IMR-90 (cell line): Measurements from ENCODE around the gene SRSF2.

Experiments
- BHLHE40 ChIP-seq: fragments of 150-350 bp; IDR thresholded peaks from 2 replicates; pipeline ENCODE4 v1.6.1; 2016; ENCODE audit warnings: mild to moderate bottlenecking, low read depth, low read length
- CEBPB ChIP-seq: IDR thresholded peaks from 2 replicates; pipeline ENCODE4 v1.6.1; 2012; ENCODE audit warnings: low read depth, low read length, improper control_type of control experiment
- CHD1 ChIP-seq: IDR thresholded peaks from 2 replicates; pipeline ENCODE4 v1.6.1; 2012; ENCODE audit warnings: low read depth, low read length, improper control_type of control experiment
- POLR2A ChIP-seq: IDR thresholded peaks from 2 replicates; pipeline ENCODE4 v1.6.1; 2012; ENCODE audit warnings: mild to moderate bottlenecking, low read depth, low read length
- RAD21 ChIP-seq: IDR thresholded peaks from 2 replicates; pipeline ENCODE4 v1.6.1; 2012; ENCODE audit warnings: low read length, improper control_type of control experiment
- RCOR1 ChIP-seq: IDR thresholded peaks from 2 replicates; pipeline ENCODE4 v1.6.1; 2012; ENCODE audit warnings: mild to moderate bottlenecking, low read length, improper control_type of control experiment; ENCODE audit not compliant: insufficient replicate concordance
- SMC3 ChIP-seq: fragments of 150-350 bp; IDR thresholded peaks from 2 replicates; pipeline ENCODE4 v1.6.1; 2016; ENCODE audit warnings: low read depth, mild to moderate bottlenecking, antibody characterized with exemption, low read length, moderate library complexity
- TF ChIP-seq, protein P1 (sequence below): conservative IDR thresholded peaks from 2 replicates; pipeline ENCODE4 v1.5.1; 2012; ENCODE audit warnings: mild to moderate bottlenecking, low read depth, low read length, improper control_type of control experiment

DNA sequence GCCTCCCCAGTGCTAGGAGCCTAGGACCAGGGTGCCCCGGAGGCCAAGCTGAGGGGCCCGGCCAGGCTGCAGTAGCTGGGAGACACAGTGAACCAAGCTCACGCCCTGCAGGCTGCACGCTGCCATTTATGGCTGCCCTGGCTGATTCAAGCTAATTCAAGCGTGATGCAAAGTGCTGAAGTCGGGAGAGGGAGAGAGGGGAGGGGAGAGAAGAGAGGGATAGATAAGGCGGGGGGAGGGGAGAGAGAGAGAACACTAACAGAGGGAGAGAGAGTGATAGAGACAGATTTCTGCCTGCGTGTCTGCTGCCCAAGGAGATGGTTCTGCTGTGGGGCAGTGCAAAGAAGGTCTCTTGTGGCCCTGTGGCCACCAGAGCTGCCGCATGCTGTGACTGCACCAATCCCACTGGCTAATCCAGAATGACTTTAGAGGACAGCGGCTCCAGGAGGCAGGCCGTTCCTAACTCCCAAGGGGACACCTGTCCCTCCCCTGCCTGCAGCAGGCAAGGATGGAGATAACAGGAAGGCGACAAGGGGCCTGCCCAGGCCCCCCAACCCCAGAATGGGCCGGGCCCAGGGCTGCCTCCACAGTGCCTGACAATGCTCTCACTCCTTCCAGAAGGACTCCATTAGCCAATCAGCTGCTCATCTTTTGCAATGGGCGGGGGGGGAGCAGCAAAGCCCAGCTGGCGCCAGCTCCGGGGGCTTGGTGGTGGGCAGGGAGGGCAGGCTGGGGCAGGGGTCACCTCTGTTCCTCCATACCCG lies 39.2 kb downstream of the SRSF2 start:
- TF ChIP-seq, protein P1, sequence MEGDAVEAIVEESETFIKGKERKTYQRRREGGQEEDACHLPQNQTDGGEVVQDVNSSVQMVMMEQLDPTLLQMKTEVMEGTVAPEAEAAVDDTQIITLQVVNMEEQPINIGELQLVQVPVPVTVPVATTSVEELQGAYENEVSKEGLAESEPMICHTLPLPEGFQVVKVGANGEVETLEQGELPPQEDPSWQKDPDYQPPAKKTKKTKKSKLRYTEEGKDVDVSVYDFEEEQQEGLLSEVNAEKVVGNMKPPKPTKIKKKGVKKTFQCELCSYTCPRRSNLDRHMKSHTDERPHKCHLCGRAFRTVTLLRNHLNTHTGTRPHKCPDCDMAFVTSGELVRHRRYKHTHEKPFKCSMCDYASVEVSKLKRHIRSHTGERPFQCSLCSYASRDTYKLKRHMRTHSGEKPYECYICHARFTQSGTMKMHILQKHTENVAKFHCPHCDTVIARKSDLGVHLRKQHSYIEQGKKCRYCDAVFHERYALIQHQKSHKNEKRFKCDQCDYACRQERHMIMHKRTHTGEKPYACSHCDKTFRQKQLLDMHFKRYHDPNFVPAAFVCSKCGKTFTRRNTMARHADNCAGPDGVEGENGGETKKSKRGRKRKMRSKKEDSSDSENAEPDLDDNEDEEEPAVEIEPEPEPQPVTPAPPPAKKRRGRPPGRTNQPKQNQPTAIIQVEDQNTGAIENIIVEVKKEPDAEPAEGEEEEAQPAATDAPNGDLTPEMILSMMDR: no peak
- TF ChIP-seq POLR2A: no peak
- TF ChIP-seq RCOR1: no peak
- no peak for TF ChIP-seq RAD21
- no peak for TF ChIP-seq BHLHE40
- TF ChIP-seq CHD1: no peak
- no peak for TF ChIP-seq SMC3
- no peak for TF ChIP-seq CEBPB
